ENCODE results near the gene TBC1D14. TPM values are rescaled to one million over a fixed set of nuclear protein-coding genes. Genes with fewer than 3 reads are reported as not detected.

Gene TBC1D14
- total RNA-seq, 2 donors from 2014 or later: 46.7 to 49.9 TPM

- H3K27me3 ChIP-seq (replicated peaks; ENCODE audit: insufficient read depth): no peaks in the 10 kb centered on the region
- H3K36me3 ChIP-seq: peaks cover 14% of the 10 kb centered on the region
- peaks cover 20 to 25% of the 10 kb centered on the region in 2 donors for H3K4me1 ChIP-seq (ENCODE audit: control insufficient read depth in 1 of 2, low read depth in 2 of 2)
- no peak for TF ChIP-seq CTCF (IDR thresholded peaks at IDR 0.05)
- DNase-seq (ENCODE audit: low spot score): no peak
- ATAC-seq (ENCODE audit: insufficient number of reproducible peaks, low FRiP score, low read depth): no peak
- H3K9me3 ChIP-seq: no peaks in the 10 kb centered on the region
- peak overlapping the region; percentile 98 for H3K4me3 ChIP-seq
- H3K27ac ChIP-seq: peak overlapping the region; percentile 87 to 88
These were observed 157.5 kb downstream of the TBC1D14 start for GRCh38 chr4:7067126-7067451.

GRCh38 chr4:7067452-7068278, 158.0 kb downstream of the TBC1D14 start, which contains the start of gene GRPEL1:
TSS of gene GRPEL1 (minus strand) at chr4:7068064. CDS start at chr4:7068032, 32 bp downstream.
- ATAC-seq (ENCODE audit: insufficient number of reproducible peaks, low FRiP score, low read depth) (peak; percentile 100), DNase-seq (ENCODE audit: low spot score) (peak; percentile 98)
- H3K27ac ChIP-seq: peak within 1 kb of the TSS; percentile 88 to 92
- H3K9me3 ChIP-seq: no peaks in the 10 kb centered on the region
- peaks cover 11% of the 10 kb centered on the region for H3K36me3 ChIP-seq
- peak within 1 kb of the TSS; percentile 98 for H3K4me3 ChIP-seq
- H3K4me1 ChIP-seq (ENCODE audit: control insufficient read depth in 1 of 2, low read depth in 2 of 2): peaks cover 20 to 25% of the 10 kb centered on the region in 2 donors
- no peak for TF ChIP-seq CTCF (IDR thresholded peaks at IDR 0.05)
- no peaks in the 10 kb centered on the region for H3K27me3 ChIP-seq (replicated peaks; ENCODE audit: insufficient read depth)

- no peak for TF ChIP-seq CTCF (IDR thresholded peaks at IDR 0.05)
- peaks cover 20 to 25% of the 10 kb centered on the region in 2 donors for H3K4me1 ChIP-seq (ENCODE audit: control insufficient read depth in 1 of 2, low read depth in 2 of 2)
- no peaks in the 10 kb centered on the region for H3K27me3 ChIP-seq (replicated peaks; ENCODE audit: insufficient read depth)
- DNase-seq (ENCODE audit: low spot score) (no peak), ATAC-seq (ENCODE audit: insufficient number of reproducible peaks, low FRiP score, low read depth) (no peak)
- H3K27ac ChIP-seq: peak overlapping the region; percentile 76 to 92
- H3K9me3 ChIP-seq: no peaks in the 10 kb centered on the region
- H3K36me3 ChIP-seq: peaks cover 4% of the 10 kb centered on the region
- peak overlapping the region; percentile 98 for H3K4me3 ChIP-seq
These were observed 158.7 kb downstream of the TBC1D14 start for GRCh38 chr4:7068279-7068842.

GRCh38 chr4:7068883-7069282, 159.3 kb downstream of the TBC1D14 start:
- Histone ChIP-seq H3K4me3 (peak overlapping the region; percentile 98), H3K36me3 (peaks cover 4% of the 10 kb centered on the region), H3K27ac (peak overlapping the region; percentile 76 to 92), H3K27me3 (replicated peaks; ENCODE audit: insufficient read depth) (no peaks in the 10 kb centered on the region), H3K4me1 (ENCODE audit: control insufficient read depth in 1 of 2, low read depth in 2 of 2) (peaks cover 20 to 25% of the 10 kb centered on the region in 2 donors), H3K9me3 (no peaks in the 10 kb centered on the region)
- TF ChIP-seq CTCF (IDR thresholded peaks at IDR 0.05): no peak
- ATAC-seq (ENCODE audit: insufficient number of reproducible peaks, low FRiP score, low read depth) (no peak), DNase-seq (ENCODE audit: low spot score) (no peak)

GRCh38 chr4:7070729-7071511, 161.3 kb downstream of the TBC1D14 start:
- Histone ChIP-seq H3K36me3 (no peaks in the 10 kb centered on the region), H3K4me1 (ENCODE audit: control insufficient read depth in 1 of 2, low read depth in 2 of 2) (peaks cover 20 to 23% of the 10 kb centered on the region in 2 donors), H3K27me3 (replicated peaks; ENCODE audit: insufficient read depth) (no peaks in the 10 kb centered on the region), H3K4me3 (no peak overlapping the region), H3K27ac (no peak overlapping the region), H3K9me3 (no peaks in the 10 kb centered on the region)
- peak; percentile 98 for TF ChIP-seq CTCF (IDR thresholded peaks at IDR 0.05)
- peak; percentile 46 for DNase-seq (ENCODE audit: low spot score)
- ATAC-seq (ENCODE audit: insufficient number of reproducible peaks, low FRiP score, low read depth): no peak
